ENCODE results near the gene STUM. TPM values are rescaled to one million over a fixed set of nuclear protein-coding genes. Genes with fewer than 3 reads are reported as not detected.

The STUM gene
- total RNA-seq, 1 experiment from 2014 or later: 0.11 TPM

GRCh38 chr1:226603022-226603857, 54.7 kb downstream of the STUM start:
- no peak overlapping the region for H2BK120ac ChIP-seq (ENCODE audit: low read depth, low read length, poor library complexity, severe bottlenecking)
- no peaks in the 10 kb centered on the region for H4K20me1 ChIP-seq (ENCODE audit: control insufficient read depth, insufficient read depth, insufficient read length)
- no peak overlapping the region for H2BK5ac ChIP-seq (ENCODE audit: insufficient read length, low read length)
- Mint-ChIP-seq H3K36me3 (ENCODE audit: insufficient read depth in 1 of 3, low read depth in 3 of 3) (no peaks in the 10 kb centered on the region), H3K4me3 (no peak overlapping the region; a peak in 1 of 5 replicates), H3K27ac (peak overlapping the region in 1 of 3 experiments; percentile 2; a peak in 1 of 7 replicates), H3K27me3 (ENCODE audit: low read depth) (no peaks in the 10 kb centered on the region; the same call in 1 of the 2 replicates), H3K9me3 (no peaks in the 10 kb centered on the region), H3K4me1 (peaks cover 25 to 46% of the 10 kb centered on the region in 2 experiments)
- H2BK12ac ChIP-seq (ENCODE audit: insufficient read length, low read depth, low read length): no peak overlapping the region
- H3K27ac ChIP-seq (ENCODE audit: insufficient read length, low read depth, low read length): no peak overlapping the region
- no peak overlapping the region for H2AFZ ChIP-seq (ENCODE audit: low read length)
- no peak for DNase-seq
- no peaks in the 10 kb centered on the region for H3K79me2 ChIP-seq (ENCODE audit: insufficient read depth, low read length)
- H3K79me1 ChIP-seq (ENCODE audit: insufficient read depth, low read depth, low read length, poor library complexity, severe bottlenecking): no peaks in the 10 kb centered on the region
- no peak overlapping the region for H3K23ac ChIP-seq (ENCODE audit: insufficient read length, low read depth, low read length)
- no peaks in the 10 kb centered on the region for H3K9me3 ChIP-seq (ENCODE audit: control insufficient read depth, low read depth, low read length)
- no peak overlapping the region; the same call in 1 of the 2 replicates for H2BK15ac ChIP-seq (ENCODE audit: low read depth, low read length)
- H3K4me2 ChIP-seq (ENCODE audit: insufficient read depth, insufficient read length, low read length): no peak overlapping the region
- no CpG with 5 or more reads among the region's 8 CpGs for WGBS (ENCODE audit: extremely low coverage, insufficient read length, low lambda C conversion rate)
- no peak overlapping the region for H3K9ac ChIP-seq (ENCODE audit: extremely low read depth, insufficient read length, low read length)
- H3K27me3 ChIP-seq (ENCODE audit: insufficient read depth, low read length): no peaks in the 10 kb centered on the region
- no peak overlapping the region for H4K8ac ChIP-seq (replicated peaks; ENCODE audit: insufficient read length, low read depth, low read length)
- no peak overlapping the region for H4K5ac ChIP-seq (ENCODE audit: insufficient read length, low read depth, low read length)
- TF ChIP-seq CTCF (conservative IDR thresholded peaks at IDR 0.05): no peak
- no peaks in the 10 kb centered on the region; the same call in 1 of the 2 replicates for H3K4me1 ChIP-seq (ENCODE audit: insufficient read depth, low read length)
- no peak overlapping the region for H3K18ac ChIP-seq (ENCODE audit: insufficient read length, low read depth, low read length)
- no peak overlapping the region for H3T11ph ChIP-seq (ENCODE audit: low read length)
- no peaks in the 10 kb centered on the region for H3K23me2 ChIP-seq (ENCODE audit: insufficient read length, low read depth, low read length, poor library complexity, severe bottlenecking)
- H2AK5ac ChIP-seq (ENCODE audit: insufficient read length, low read length): no peak overlapping the region
- no peak overlapping the region for H3K4ac ChIP-seq (ENCODE audit: low read depth, low read length)
- H3K14ac ChIP-seq (ENCODE audit: insufficient read depth, low read length): no peak overlapping the region
- H2BK20ac ChIP-seq (ENCODE audit: low read depth, low read length, poor library complexity, severe bottlenecking): no peak overlapping the region
- H3K56ac ChIP-seq (ENCODE audit: insufficient read length, low read depth, low read length): no peak overlapping the region
- no peak overlapping the region for H4K91ac ChIP-seq (ENCODE audit: insufficient read length, low read depth, low read length)

Measured in H9 (cell line).